Measurements from ENCODE around the gene GRID1.
"Not testable (repeated sequence)": the region's sequence is repeated elsewhere in the genome, so short reads cannot be mapped to it uniquely, and the experiment has no call there.

The GRID1 gene

DNA sequence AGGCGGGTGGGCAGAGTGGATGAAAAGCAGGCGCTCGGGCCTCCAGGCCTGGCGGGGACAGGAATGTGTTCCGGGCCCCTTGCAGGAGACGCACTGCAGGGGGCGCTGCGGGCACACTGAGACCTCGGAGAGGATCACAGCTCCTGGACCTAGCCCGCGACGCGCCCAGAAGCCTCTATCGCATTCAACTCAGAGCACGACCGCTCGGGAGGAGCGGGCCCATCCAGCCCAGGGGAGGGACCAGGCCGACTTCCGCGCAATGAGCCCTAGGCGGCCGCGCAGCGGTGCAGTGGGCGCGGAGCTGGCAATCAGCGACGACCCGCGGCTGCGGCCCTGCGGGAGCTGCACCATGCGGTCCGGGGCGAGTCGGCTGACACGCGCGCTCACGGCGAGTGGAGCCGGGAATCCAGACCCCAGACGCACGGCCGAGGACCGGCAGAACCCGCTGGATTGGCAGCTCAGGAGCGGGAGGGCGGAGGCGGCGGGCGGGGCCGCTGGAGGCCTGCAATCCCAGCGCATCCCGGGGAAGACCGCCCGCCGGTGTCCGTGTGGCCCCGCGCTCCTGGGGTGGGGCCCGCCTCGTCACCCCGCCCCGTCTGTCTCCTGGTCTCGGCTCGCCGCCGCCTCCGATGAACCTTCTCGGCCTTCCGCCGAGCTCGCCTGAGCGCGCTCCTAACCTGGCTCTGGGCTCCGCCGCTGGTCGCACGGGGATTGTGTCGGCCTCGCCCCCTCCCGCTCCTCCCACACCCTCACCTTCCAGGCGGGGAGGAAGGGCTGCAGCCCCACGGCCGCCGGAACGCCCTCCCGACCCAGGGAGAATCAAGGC is 33.5 kb upstream of the GRID1 start:
- peak; percentile 94 for ATAC-seq

GRCh38 chr10:86399514-86399878 is 32.9 kb upstream of the GRID1 start:
- H3K27me3 Mint-ChIP-seq = peaks cover 7% of the 10 kb centered on the region
- no peaks in the 10 kb centered on the region for H3K9me3 Mint-ChIP-seq
- H3K4me1 Mint-ChIP-seq = peaks cover 28% of the 10 kb centered on the region
- H3K27ac Mint-ChIP-seq = peak overlapping the region; percentile 43 to 95
- DNase-seq = no peak
- no peak for ATAC-seq
- H3K4me3 Mint-ChIP-seq = peak overlapping the region; percentile 85 to 92

More for the DNA sequence above, 33.5 kb upstream of the GRID1 start:
- H3K4me1 Mint-ChIP-seq = peaks cover 28% of the 10 kb centered on the region
- H3K4me3 Mint-ChIP-seq = peak overlapping the region; percentile 85 to 92
- peak; percentile 94 to 96 for DNase-seq
- H3K27ac Mint-ChIP-seq = peak overlapping the region; percentile 95
- H3K9me3 Mint-ChIP-seq = no peaks in the 10 kb centered on the region
- peaks cover 7% of the 10 kb centered on the region for H3K27me3 Mint-ChIP-seq

GRCh38 chr10:86397120-86397519 is 30.5 kb upstream of the GRID1 start:
- Mint-ChIP-seq H3K27ac (no peak overlapping the region), H3K4me1 (peaks cover 15% of the 10 kb centered on the region), H3K9me3 (no peaks in the 10 kb centered on the region), H3K27me3 (no peaks in the 10 kb centered on the region), H3K4me3 (no peak overlapping the region)
- DNase-seq (no peak), ATAC-seq (no peak)

GRCh38 chr10:86393862-86394455 is 27.4 kb upstream of the GRID1 start:
- Mint-ChIP-seq H3K4me1 (peaks cover 4% of the 10 kb centered on the region), H3K4me3 (no peak overlapping the region), H3K9me3 (no peaks in the 10 kb centered on the region), H3K27me3 (peaks cover 9% of the 10 kb centered on the region), H3K27ac (no peak overlapping the region)
- DNase-seq (no peak), ATAC-seq (no peak)

DNA sequence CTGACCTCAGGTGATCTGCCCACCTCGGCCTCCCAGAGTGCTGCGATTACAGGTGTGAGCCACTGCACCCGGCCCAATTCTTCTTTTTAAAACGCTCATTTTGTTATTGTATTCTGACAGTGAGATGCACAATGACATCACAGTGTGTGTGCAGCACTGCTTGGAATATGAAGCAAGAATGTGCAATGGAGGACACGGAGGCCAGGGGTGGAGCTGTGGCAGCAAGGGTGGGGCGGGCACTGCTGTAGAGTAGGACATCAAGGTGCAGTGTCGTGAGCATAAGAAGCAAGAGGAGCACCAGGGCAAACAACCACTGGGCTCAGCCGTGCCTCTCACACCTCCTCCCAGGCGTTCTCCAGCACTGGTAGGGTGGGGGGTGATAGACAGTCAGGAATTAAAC is 26.8 kb upstream of the GRID1 start:
- H3K27ac Mint-ChIP-seq = no peak overlapping the region
- H3K27me3 Mint-ChIP-seq = peaks cover 13% of the 10 kb centered on the region
- no peak for ATAC-seq

DNA sequence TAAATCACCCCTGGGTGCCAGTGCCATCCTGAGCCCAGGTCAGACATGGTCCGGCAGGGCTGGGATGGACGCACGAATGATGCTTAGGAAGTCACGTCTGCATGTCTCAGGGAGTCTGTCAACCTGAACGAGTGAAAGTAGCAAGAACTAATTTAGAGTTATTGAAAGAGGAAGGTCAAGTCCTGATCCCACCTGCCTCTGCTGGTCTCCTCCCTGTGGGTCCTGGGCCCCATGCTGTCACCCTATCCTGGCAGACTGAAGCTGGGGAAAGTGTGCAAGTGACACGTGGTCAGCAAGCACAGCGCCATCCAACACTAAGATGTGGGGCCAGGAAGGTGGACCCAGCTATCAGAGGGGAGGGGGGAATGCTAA is 26.1 kb upstream of the GRID1 start:
- H3K9me3 Mint-ChIP-seq = no peaks in the 10 kb centered on the region
- no peak overlapping the region for H3K27ac Mint-ChIP-seq
- peaks cover 20% of the 10 kb centered on the region for H3K27me3 Mint-ChIP-seq
- peaks cover 10% of the 10 kb centered on the region for H3K4me1 Mint-ChIP-seq
- H3K4me3 Mint-ChIP-seq = no peak overlapping the region
- DNase-seq (no peak), ATAC-seq (no peak)

More for the DNA sequence above, 26.8 kb upstream of the GRID1 start:
- no peak for DNase-seq
- Mint-ChIP-seq H3K4me3 (no peak overlapping the region), H3K9me3 (no peaks in the 10 kb centered on the region), H3K4me1 (peaks cover 7% of the 10 kb centered on the region)

GRCh38 chr10:86391986-86392722 is 25.6 kb upstream of the GRID1 start:
- H3K4me1 Mint-ChIP-seq = peaks cover 10% of the 10 kb centered on the region
- no peak overlapping the region for H3K4me3 Mint-ChIP-seq
- no peak overlapping the region for H3K27ac Mint-ChIP-seq
- DNase-seq (no peak), ATAC-seq (peak; percentile 31)
- H3K9me3 Mint-ChIP-seq = no peaks in the 10 kb centered on the region
- peaks cover 25% of the 10 kb centered on the region for H3K27me3 Mint-ChIP-seq

- no peak overlapping the region for H3K27ac Mint-ChIP-seq
- no peaks in the 10 kb centered on the region for H3K9me3 Mint-ChIP-seq
- H3K4me1 Mint-ChIP-seq = peaks cover 10% of the 10 kb centered on the region
- H3K4me3 Mint-ChIP-seq = no peak overlapping the region
- H3K27me3 Mint-ChIP-seq = peaks cover 28% of the 10 kb centered on the region
- DNase-seq = no peak
- no peak for ATAC-seq
These were observed 24.7 kb upstream of the GRID1 start for GRCh38 chr10:86391236-86391840.

GRCh38 chr10:86390337-86391120 is 23.9 kb upstream of the GRID1 start:
- Mint-ChIP-seq H3K27me3 (peaks cover 30% of the 10 kb centered on the region), H3K4me3 (no peak overlapping the region), H3K4me1 (peaks cover 10% of the 10 kb centered on the region), H3K27ac (no peak overlapping the region), H3K9me3 (no peaks in the 10 kb centered on the region)
- DNase-seq = no peak
- ATAC-seq = no peak

DNA sequence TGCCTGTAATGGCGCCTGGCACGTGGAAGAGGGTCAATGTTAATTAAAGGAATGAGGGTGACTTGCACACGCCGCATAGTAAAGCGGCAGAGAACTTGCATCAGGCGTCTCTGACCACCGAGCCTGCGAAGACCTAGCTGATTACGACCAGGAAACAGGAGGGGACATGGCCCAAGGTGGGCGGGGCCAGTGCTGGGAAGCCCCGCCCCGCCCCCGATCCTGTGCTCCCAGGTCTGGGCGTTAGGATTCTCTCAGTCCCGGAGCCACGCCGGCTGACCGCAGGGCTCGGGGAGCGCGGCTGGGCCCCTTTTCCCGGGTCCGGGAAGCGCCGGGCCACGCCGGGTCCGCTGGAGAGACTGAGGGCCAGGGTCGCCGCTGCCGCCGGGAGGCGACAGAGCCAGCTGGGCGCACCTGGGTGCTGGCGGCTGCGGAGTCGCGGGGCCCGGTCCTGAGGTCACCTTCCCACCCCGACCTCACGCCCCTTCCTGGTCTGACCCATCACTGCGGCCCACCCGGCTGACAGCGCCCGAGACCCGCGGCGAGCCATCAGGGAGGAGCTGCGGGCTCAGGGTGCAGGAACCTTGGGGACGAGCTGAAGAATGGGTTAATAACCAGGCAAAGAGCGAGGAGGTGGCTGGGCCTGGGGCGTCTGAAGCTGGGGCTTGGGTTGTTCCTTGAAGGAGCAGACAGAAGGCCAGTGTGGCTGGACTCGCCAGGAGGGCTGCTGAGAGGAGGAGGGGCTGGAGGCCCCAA is 23.0 kb upstream of the GRID1 start:
- ATAC-seq = peak; percentile 75
- H3K4me1 Mint-ChIP-seq = peaks cover 10% of the 10 kb centered on the region
- H3K9me3 Mint-ChIP-seq = no peaks in the 10 kb centered on the region
- H3K27ac Mint-ChIP-seq = peak overlapping the region in 1 of 2 donors; percentile 89
- peak in 1 of 2 donors; percentile 52 for DNase-seq
- peak overlapping the region; percentile 77 to 81 for H3K4me3 Mint-ChIP-seq
- H3K27me3 Mint-ChIP-seq = peaks cover 38% of the 10 kb centered on the region

DNA sequence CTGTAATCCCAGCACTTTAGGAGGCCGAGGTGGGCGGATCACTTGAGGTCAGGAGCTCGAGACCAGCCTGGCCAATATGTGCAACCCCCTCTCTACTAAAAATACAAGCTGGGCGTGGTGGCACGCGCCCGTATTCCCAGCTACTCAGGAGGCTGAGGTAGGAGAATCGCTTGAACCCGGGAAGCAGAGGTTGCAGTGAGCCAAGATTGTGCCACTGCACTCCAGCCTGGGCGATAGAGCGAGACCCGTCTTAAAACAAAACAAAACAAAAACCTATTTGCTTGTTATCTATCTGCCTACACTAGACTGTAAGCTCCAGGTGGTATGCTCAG is 22.5 kb upstream of the GRID1 start:
- ATAC-seq = not testable (repeated sequence)
- peaks cover 41% of the 10 kb centered on the region for H3K27me3 Mint-ChIP-seq
- peak overlapping the region in 1 of 2 donors; percentile 89 for H3K27ac Mint-ChIP-seq

GRCh38 chr10:86388119-86388704 is 21.6 kb upstream of the GRID1 start:
- DNase-seq (no peak), ATAC-seq (no peak)
- Mint-ChIP-seq H3K27ac (peak overlapping the region in 1 of 2 donors; percentile 83), H3K4me3 (no peak overlapping the region), H3K27me3 (peaks cover 43% of the 10 kb centered on the region), H3K9me3 (no peaks in the 10 kb centered on the region), H3K4me1 (peaks cover 10% of the 10 kb centered on the region)

More for the DNA sequence above, 22.5 kb upstream of the GRID1 start:
- peaks cover 10% of the 10 kb centered on the region for H3K4me1 Mint-ChIP-seq
- not testable (repeated sequence) for DNase-seq, H3K9me3 Mint-ChIP-seq
- H3K4me3 Mint-ChIP-seq = peak overlapping the region; percentile 77 to 81

- ATAC-seq = no peak
- no peak overlapping the region for H3K27ac Mint-ChIP-seq
- H3K9me3 Mint-ChIP-seq = no peaks in the 10 kb centered on the region
- DNase-seq = no peak
- peaks cover 10% of the 10 kb centered on the region for H3K4me1 Mint-ChIP-seq
- H3K4me3 Mint-ChIP-seq = no peak overlapping the region
- H3K27me3 Mint-ChIP-seq = peaks cover 43% of the 10 kb centered on the region
These were observed 20.7 kb upstream of the GRID1 start for GRCh38 chr10:86387178-86387794.

DNA sequence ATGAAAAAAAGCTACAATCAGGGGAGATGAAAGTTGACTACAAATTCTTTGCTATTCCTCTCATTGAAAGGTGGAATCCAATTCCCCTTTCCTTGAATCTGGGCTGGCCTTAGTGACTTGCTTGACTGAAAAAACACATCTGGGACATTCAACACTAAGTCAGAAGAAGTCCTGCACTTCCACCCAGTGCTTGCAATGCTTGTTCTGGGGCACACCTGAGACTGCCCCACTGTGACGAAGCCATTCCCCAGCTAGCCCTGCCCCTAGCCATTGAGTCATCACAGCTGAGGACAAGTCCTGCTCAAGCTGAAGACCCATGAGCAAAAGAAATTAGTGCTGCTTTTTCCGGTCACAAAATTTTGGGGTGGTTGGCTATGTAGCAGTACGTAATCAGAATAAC is 19.2 kb upstream of the GRID1 start:
- Mint-ChIP-seq H3K27me3 (peaks cover 43% of the 10 kb centered on the region), H3K9me3 (no peaks in the 10 kb centered on the region), H3K4me1 (peaks cover 10% of the 10 kb centered on the region), H3K27ac (no peak overlapping the region), H3K4me3 (no peak overlapping the region)
- ATAC-seq (no peak), DNase-seq (no peak)
